ENCODE data around the gene LST1. TPM values are rescaled to one million over a fixed set of nuclear protein-coding genes. Genes with fewer than 3 reads are reported as not detected.
A peak's percentile ranks its signal among the peaks of the same experiment; 100 is the strongest.

LST1 gene
- total RNA-seq, 1 experiment from 2014 or later, result 0.69 TPM

- TF ChIP-seq, protein P1, sequence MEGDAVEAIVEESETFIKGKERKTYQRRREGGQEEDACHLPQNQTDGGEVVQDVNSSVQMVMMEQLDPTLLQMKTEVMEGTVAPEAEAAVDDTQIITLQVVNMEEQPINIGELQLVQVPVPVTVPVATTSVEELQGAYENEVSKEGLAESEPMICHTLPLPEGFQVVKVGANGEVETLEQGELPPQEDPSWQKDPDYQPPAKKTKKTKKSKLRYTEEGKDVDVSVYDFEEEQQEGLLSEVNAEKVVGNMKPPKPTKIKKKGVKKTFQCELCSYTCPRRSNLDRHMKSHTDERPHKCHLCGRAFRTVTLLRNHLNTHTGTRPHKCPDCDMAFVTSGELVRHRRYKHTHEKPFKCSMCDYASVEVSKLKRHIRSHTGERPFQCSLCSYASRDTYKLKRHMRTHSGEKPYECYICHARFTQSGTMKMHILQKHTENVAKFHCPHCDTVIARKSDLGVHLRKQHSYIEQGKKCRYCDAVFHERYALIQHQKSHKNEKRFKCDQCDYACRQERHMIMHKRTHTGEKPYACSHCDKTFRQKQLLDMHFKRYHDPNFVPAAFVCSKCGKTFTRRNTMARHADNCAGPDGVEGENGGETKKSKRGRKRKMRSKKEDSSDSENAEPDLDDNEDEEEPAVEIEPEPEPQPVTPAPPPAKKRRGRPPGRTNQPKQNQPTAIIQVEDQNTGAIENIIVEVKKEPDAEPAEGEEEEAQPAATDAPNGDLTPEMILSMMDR (IDR thresholded peaks at IDR 0.05 in 2 of 3, conservative IDR thresholded peaks at IDR 0.05 in 1 of 3; ENCODE audit: borderline replicate concordance in 1 of 3, insufficient read depth in 1 of 3, low read depth in 2 of 3, low read length in 2 of 3), result no peak
- TF ChIP-seq POLR2A (IDR thresholded peaks at IDR 0.05; ENCODE audit: borderline replicate concordance, extremely low read depth, insufficient read depth, insufficient read length) (peak; percentile 68), ELF1 (IDR thresholded peaks at IDR 0.05; ENCODE audit: borderline replicate concordance, low read depth) (no peak), EGR1 (IDR thresholded peaks at IDR 0.05; ENCODE audit: low read depth) (peak; percentile 94), EZH2 (IDR thresholded peaks at IDR 0.05) (no peak), SP1 (IDR thresholded peaks at IDR 0.05; ENCODE audit: low read depth) (peak; percentile 91), TCF7L2 (IDR thresholded peaks at IDR 0.05; ENCODE audit: borderline replicate concordance, extremely low read depth, insufficient read depth, insufficient read length) (no peak), MAX (IDR thresholded peaks at IDR 0.05) (peak; percentile 93)
- TF ChIP-seq, protein P2, sequence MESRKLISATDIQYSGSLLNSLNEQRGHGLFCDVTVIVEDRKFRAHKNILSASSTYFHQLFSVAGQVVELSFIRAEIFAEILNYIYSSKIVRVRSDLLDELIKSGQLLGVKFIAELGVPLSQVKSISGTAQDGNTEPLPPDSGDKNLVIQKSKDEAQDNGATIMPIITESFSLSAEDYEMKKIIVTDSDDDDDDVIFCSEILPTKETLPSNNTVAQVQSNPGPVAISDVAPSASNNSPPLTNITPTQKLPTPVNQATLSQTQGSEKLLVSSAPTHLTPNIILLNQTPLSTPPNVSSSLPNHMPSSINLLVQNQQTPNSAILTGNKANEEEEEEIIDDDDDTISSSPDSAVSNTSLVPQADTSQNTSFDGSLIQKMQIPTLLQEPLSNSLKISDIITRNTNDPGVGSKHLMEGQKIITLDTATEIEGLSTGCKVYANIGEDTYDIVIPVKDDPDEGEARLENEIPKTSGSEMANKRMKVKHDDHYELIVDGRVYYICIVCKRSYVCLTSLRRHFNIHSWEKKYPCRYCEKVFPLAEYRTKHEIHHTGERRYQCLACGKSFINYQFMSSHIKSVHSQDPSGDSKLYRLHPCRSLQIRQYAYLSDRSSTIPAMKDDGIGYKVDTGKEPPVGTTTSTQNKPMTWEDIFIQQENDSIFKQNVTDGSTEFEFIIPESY (IDR thresholded peaks at IDR 0.05; ENCODE audit: extremely low read depth, insufficient replicate concordance, low read length), result no peak
Measured at GRCh38 chr6:31619805-31620585, 33.9 kb downstream of the LST1 start (continued).

Measured in HCT116 (cell line).